HEK293T (cell line): ENCODE results near the gene EDA.

Experiments
- CTCF ChIA-PET: fragments of 350-600 bp; formaldehyde crosslinking; extraction: SDS; loops from one replicate; lab custom pipeline; 2021; ENCODE audit warnings: antibody characterized with exemption, inconsistent platforms; lab: Yijun Ruan, JAX
- POLR2A ChIA-PET: fragments of 350-600 bp; formaldehyde crosslinking; extraction: SDS; loops from one replicate; lab custom pipeline; 2020; ENCODE audit warnings: antibody characterized with exemption, inconsistent platforms; lab: Yijun Ruan, JAX
- DNase-seq: peaks from one replicate; pipeline ENCODE4 v3.0.0; 2012; ENCODE audit warnings: mixed read lengths; ENCODE audit errors: extremely low spot score
- ARNT ChIP-seq: fragments of 450-650 bp; IDR thresholded peaks from 2 replicates; pipeline ENCODE4 v1.6.1; 2017; ENCODE audit warnings: mild to moderate bottlenecking
- BHLHE40 ChIP-seq: fragments of 450-650 bp; IDR thresholded peaks from 2 replicates; pipeline ENCODE4 v1.6.1; 2016; ENCODE audit warnings: mild to moderate bottlenecking, moderate library complexity, borderline replicate concordance
- CTBP1 ChIP-seq: fragments of 450-650 bp; IDR thresholded peaks from 2 replicates; pipeline ENCODE4 v1.6.1; 2016; ENCODE audit warnings: borderline replicate concordance
- ELF4 ChIP-seq: fragments of 450-650 bp; IDR thresholded peaks from 2 replicates; pipeline ENCODE4 v1.6.1; 2017; ENCODE audit warnings: antibody characterized with exemption
- FOXA1 ChIP-seq: fragments of 450-650 bp; IDR thresholded peaks from 2 replicates; pipeline ENCODE4 v1.6.1; 2016; ENCODE audit warnings: mild to moderate bottlenecking
- FOXK2 ChIP-seq: fragments of 450-650 bp; IDR thresholded peaks from 2 replicates; pipeline ENCODE4 v1.6.1; 2016; ENCODE audit warnings: mild to moderate bottlenecking
- FOXM1 ChIP-seq: fragments of 450-650 bp; IDR thresholded peaks from 2 replicates; pipeline ENCODE4 v1.6.1; 2017; ENCODE audit warnings: mild to moderate bottlenecking, borderline replicate concordance
- HDGF ChIP-seq: fragments of 450-650 bp; IDR thresholded peaks from 2 replicates; pipeline ENCODE4 v1.6.1; 2017; ENCODE audit warnings: antibody characterized with exemption, borderline replicate concordance
- L3MBTL2 ChIP-seq: fragments of 450-650 bp; conservative IDR thresholded peaks from 2 replicates; pipeline ENCODE4 v1.6.1; 2016; ENCODE audit warnings: mild to moderate bottlenecking
- LEF1 ChIP-seq: fragments of 450-650 bp; IDR thresholded peaks from 2 replicates; pipeline ENCODE4 v1.6.1; 2017; ENCODE audit warnings: mild to moderate bottlenecking, borderline replicate concordance
- NFRKB ChIP-seq: fragments of 450-650 bp; IDR thresholded peaks from 2 replicates; pipeline ENCODE4 v1.6.1; 2016; ENCODE audit warnings: mild to moderate bottlenecking, moderate library complexity
- PKNOX1 ChIP-seq: fragments of 450-650 bp; IDR thresholded peaks from 2 replicates; pipeline ENCODE4 v1.6.1; 2016
- SP1 ChIP-seq: fragments of 450-650 bp; IDR thresholded peaks from 2 replicates; pipeline ENCODE4 v1.6.1; 2017
- SUZ12 ChIP-seq: fragments of 450-650 bp; IDR thresholded peaks from 2 replicates; pipeline ENCODE4 v1.6.1; 2016; ENCODE audit warnings: mild to moderate bottlenecking
- TARDBP ChIP-seq: fragments of 450-650 bp; IDR thresholded peaks from 2 replicates; pipeline ENCODE4 v1.6.1; 2016
- ZNF384 ChIP-seq: fragments of 450-650 bp; IDR thresholded peaks from 2 replicates; pipeline ENCODE4 v1.6.1; 2016

Gene EDA

GRCh38 chrX:70013466-70014381 is 397.8 kb downstream of the EDA start:
- ChIA-PET POLR2A (no interaction called here), CTCF (no interaction called here)
- DNase-seq: no peak
- no peak for TF ChIP-seq ELF4
- no peak for TF ChIP-seq FOXA1
- no peak for TF ChIP-seq BHLHE40
- no peak for TF ChIP-seq CTBP1
- TF ChIP-seq NFRKB: no peak
- no peak for TF ChIP-seq FOXK2
- no peak for TF ChIP-seq TARDBP
- TF ChIP-seq L3MBTL2: no peak
- no peak for TF ChIP-seq SUZ12
- TF ChIP-seq ZNF384: no peak
- no peak for TF ChIP-seq HDGF
- no peak for TF ChIP-seq PKNOX1
- no peak for TF ChIP-seq LEF1
- TF ChIP-seq ARNT: no peak
- no peak for TF ChIP-seq SP1
- TF ChIP-seq FOXM1: no peak

GRCh38 chrX:70016513-70016912 is 400.6 kb downstream of the EDA start:
- no peak for DNase-seq
- TF ChIP-seq BHLHE40 (no peak), LEF1 (no peak)
- ChIA-PET POLR2A (no interaction called here), CTCF (no interaction called here)

GRCh38 chrX:70022616-70023015 is 406.7 kb downstream of the EDA start:
- ChIA-PET POLR2A (no interaction called here), CTCF (no interaction called here)
- DNase-seq: no peak
- no peak for TF ChIP-seq NFRKB
- TF ChIP-seq FOXK2: no peak
- TF ChIP-seq LEF1: no peak
- TF ChIP-seq HDGF: no peak
- TF ChIP-seq L3MBTL2: no peak
- no peak for TF ChIP-seq TARDBP
- no peak for TF ChIP-seq SP1
- TF ChIP-seq CTBP1: no peak
- no peak for TF ChIP-seq ELF4
- TF ChIP-seq ARNT: no peak
- no peak for TF ChIP-seq FOXA1
- no peak for TF ChIP-seq SUZ12
- TF ChIP-seq BHLHE40: no peak
- TF ChIP-seq FOXM1: no peak
- TF ChIP-seq ZNF384: no peak
- TF ChIP-seq PKNOX1: no peak

- ChIA-PET POLR2A (interaction anchor here (0.7 kb wide), 1 partner anchor 66 kb away, joined by 3 read pairs; no protein-coding TSS in a partner anchor), CTCF (no interaction called here)
- DNase-seq: no peak
- TF ChIP-seq L3MBTL2 (no peak), LEF1 (no peak), PKNOX1 (no peak), ELF4 (no peak), HDGF (no peak), TARDBP (no peak), FOXA1 (no peak), FOXM1 (no peak), CTBP1 (no peak), ARNT (no peak), BHLHE40 (no peak), ZNF384 (no peak), SP1 (no peak)
Measured at GRCh38 chrX:70025464-70025863, 409.6 kb downstream of the EDA start.

GRCh38 chrX:70026112-70026850 is 410.4 kb downstream of the EDA start:
- no peak for DNase-seq
- ChIA-PET POLR2A (no interaction called here), CTCF (no interaction called here)
- no peak for TF ChIP-seq CTBP1
- no peak for TF ChIP-seq SP1
- no peak for TF ChIP-seq LEF1
- TF ChIP-seq NFRKB: no peak
- TF ChIP-seq BHLHE40: no peak
- TF ChIP-seq TARDBP: no peak
- TF ChIP-seq PKNOX1: no peak
- no peak for TF ChIP-seq FOXA1
- TF ChIP-seq SUZ12: no peak
- no peak for TF ChIP-seq FOXK2
- TF ChIP-seq HDGF: no peak
- TF ChIP-seq FOXM1: no peak
- no peak for TF ChIP-seq ELF4
- TF ChIP-seq L3MBTL2: no peak
- no peak for TF ChIP-seq ARNT
- no peak for TF ChIP-seq ZNF384
